Raji (cell line): Measurements from ENCODE around the gene MLN.

Experiments
- POLR2A ChIP-seq: IDR thresholded peaks from 2 replicates; pipeline ENCODE4 v1.6.1; 2011; ENCODE audit warnings: low read depth, low read length, control low read depth; ENCODE audit not compliant: insufficient read depth

Gene MLN

GRCh38 chr6:33761922-33762629 lies 41.7 kb downstream of the MLN start:
- TF ChIP-seq POLR2A = no peak

DNA sequence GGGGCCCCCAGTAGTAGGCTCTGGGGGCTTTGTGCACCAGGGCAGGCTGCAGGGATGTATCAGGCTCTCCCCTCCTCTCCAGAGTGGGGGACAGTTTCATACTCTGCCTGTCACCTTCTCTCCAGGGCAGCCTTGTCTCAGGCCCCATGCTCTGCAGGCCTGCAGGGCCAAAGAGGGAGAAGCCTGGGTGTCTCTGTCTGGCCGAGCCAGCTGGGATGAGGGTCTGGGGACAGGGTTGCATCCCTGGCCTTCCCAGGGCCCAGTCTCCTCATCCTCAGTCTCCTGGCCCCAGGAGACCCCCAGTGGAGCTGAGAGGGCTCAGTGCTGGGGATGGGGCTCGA lies 42.3 kb downstream of the MLN start:
- TF ChIP-seq POLR2A = no peak

DNA sequence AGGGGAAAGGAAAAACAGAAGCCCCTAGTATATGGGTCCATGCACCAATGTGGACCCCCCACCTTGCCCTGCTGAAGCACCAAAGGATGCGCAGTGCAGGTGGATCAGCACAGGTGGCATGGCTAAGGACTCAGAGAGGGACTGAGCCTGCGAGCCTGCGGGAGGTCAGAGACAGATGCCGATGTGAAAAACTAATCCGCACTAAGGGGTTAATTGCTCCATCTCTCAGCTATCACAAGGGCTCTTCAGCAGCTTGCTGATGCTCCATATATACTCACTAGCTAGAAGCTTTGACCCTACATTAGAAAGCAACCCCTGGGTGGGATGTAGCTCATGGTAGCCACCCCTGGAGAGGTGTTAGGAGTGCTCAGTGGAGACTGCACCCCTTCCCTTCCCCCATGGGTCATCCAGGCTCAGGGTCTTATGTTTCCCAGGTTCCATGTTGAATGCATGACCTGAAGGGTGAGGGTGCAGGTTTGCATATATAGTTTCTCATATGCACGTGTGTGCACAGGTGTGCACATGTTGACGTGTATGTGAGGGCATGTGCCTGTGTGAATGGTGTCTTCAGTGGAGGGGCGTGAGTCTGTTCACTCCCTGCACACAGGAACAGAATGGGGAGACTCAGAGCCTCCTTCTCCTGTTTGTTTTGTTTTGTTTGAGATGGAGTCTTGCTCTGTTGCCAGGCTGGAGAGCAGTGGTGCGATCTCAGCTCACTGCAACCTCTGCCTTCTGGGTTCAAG lies 43.7 kb downstream of the MLN start:
- no peak for TF ChIP-seq POLR2A

- no peak for TF ChIP-seq POLR2A
Measured at GRCh38 chr6:33758815-33759216, 45.0 kb downstream of the MLN start.

GRCh38 chr6:33757906-33758305 lies 45.9 kb downstream of the MLN start:
- TF ChIP-seq POLR2A = no peak

- TF ChIP-seq POLR2A = no peak
Measured at GRCh38 chr6:33757113-33757512, 46.7 kb downstream of the MLN start.

DNA sequence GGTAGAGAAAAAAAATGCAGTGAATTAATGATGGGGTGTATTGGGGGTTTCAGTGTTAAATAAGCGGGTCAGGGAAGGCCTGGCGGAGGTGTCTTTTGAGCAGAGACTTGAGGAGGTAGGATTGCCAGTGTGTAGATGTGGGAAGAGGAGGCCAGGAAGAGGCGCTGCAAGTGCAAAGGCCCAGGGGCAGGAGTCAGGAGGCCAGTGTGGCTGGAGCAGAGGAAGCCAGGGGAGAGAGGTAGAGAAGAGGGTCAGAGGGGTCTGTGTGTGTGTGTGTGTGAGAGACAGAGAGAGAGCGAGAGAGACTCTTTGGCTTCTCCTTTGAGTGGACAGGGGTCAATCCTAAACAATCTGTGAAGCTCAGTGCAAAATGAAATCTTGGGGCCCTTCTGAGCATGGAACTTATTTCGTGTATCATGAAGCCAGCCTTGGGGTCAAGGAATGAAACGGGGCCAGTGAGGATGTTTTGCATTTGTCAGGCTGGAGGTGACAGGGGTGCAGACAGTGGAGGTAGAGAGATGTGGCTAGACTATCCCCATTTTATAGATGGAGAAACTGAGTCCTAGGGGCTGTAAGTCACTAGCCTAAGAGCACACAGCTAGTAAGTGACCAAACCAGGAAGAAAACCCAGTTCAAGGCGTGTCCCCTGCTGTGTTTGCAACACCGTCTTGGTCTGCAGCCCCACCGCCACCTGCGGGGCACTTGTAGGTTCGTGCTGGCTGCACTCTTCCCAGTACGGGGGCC lies 47.4 kb downstream of the MLN start:
- no peak for TF ChIP-seq POLR2A

GRCh38 chr6:33755070-33755869 lies 48.5 kb downstream of the MLN start:
- no peak for TF ChIP-seq POLR2A

- no peak for TF ChIP-seq POLR2A
Measured at GRCh38 chr6:33754222-33754621, 49.6 kb downstream of the MLN start.

- no peak for TF ChIP-seq POLR2A
Measured at GRCh38 chr6:33752646-33753015, 51.2 kb downstream of the MLN start.

DNA sequence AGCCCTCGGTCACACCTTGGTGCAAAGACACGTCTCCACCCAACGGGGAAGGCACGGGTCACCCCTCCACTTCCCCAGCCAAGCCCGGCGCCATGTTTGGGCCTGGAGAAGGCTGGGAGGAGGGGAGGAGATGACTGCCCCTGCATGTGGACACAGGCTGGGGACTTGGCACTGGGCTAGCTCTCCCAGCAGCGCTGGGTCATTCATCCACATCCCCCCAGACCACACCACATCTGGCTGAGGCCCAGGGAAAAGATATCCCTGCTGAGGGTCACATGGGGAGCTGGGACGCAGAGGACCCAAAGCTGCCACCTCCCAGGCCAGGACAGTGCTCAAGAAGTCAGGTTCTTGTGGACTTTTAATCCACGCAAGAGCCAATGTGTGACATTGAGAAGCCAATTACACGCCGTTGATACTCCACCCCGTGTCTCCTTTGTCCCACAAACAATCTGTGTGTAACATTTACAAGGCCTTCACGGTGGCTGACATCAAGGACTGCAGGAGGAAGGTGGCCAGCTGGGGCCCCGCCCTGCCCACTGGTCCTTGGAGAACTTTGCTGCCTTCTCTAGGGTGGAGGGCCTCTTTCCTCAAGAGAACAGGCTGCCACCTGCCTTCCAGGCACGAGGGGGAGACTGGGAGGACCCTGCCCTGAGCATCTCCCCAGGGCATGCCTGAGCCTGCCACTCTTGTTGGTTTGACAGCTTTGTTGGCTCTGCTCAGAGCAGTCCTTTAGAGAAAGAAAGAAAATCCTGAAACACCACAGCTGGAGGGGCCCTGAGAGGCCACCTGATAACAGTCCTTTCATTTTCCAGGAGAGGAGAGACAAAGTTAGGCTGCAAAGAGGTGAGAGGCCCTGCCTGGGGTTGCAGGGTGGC lies 51.8 kb downstream of the MLN start:
- TF ChIP-seq POLR2A = no peak

GRCh38 chr6:33750244-33750991 lies 53.4 kb downstream of the MLN start:
- no peak for TF ChIP-seq POLR2A

DNA sequence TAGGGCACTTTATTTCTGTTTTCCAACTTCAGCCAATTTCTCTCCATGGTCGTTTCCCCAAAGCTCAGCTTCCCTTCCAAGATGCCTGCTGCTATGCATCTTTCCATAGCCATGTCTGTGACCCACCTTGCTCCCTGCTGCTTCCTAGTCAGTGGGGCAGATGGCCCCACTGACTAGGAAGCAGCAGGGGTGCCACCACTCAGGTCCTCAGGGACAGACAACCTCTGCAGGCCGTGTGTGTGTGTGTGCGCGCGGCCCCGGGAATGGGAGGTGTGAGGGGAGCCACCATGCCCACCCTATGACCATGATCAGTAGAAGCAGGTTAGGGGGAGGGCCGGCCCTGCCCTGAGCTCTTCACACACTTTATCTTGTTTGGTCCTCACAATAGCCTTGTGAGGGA lies 54.4 kb downstream of the MLN start:
- TF ChIP-seq POLR2A = no peak

DNA sequence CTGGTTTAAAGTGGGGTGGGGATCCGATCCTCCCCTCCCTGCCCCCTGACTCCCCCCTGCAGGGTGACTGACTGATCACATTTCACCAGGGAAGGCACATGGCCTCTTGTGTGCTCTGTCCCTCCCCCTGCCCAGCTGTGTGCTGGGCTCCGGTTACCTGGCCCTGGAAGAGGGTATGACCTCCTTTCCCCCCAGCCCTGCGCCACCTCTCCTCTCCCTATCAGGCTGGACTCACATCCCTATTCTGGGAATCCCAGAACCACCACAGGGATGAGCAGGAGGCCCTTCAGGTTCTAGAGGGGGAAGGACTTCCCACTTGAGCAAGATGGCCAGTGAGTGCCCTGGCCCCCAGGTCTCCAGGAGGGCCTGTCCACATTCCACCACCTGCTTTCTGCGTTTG lies 55.0 kb downstream of the MLN start:
- TF ChIP-seq POLR2A = no peak

DNA sequence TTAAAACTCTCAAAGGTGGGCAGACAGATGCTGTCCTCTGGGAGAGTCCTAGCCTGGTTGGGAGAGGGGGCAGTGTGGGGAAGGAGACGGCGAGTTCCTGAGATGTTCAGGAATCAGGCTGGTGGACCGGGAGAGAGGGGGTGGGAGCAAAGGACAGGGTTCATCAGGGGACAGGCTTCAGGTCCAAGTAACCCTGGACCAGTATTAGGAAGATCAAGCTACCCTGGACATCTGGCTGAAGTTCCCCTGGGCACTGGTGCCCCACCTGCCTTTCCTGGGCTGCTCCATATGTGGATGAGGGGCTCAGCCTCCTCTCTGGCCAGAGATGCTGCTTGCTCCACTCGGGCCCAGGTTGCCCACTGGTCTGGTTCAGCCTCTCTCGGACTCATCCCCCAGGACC lies 56.0 kb downstream of the MLN start:
- TF ChIP-seq POLR2A = no peak
